ENCODE results near the gene TTN. TPM values are rescaled to one million over a fixed set of nuclear protein-coding genes. Genes with fewer than 3 reads are reported as not detected.

The TTN gene
- total RNA-seq, 4 donors from 2014 or later: 0.21 to 2.1 (median 0.76) TPM

DNA sequence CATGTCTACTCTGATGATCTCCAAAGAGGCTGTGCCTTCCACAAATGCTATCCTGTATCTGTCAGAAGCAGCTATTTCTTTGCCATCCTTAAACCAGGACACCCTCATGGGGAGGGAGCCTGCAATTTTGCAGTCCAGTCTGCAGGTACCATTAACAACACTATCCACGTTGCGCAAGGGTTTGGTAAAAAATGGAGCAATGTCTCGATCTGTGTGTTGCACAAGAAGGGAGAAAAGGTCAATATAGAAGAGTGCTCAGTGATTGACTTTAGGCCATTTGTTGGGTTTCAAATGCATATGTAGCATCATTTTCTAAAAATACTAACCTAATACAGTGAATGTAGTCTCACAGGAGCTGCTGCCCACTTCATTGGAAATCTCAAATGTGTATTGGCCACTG is 74.3 kb downstream of the TTN start:
- no peaks in the 10 kb centered on the region for H3K4me1 ChIP-seq

DNA sequence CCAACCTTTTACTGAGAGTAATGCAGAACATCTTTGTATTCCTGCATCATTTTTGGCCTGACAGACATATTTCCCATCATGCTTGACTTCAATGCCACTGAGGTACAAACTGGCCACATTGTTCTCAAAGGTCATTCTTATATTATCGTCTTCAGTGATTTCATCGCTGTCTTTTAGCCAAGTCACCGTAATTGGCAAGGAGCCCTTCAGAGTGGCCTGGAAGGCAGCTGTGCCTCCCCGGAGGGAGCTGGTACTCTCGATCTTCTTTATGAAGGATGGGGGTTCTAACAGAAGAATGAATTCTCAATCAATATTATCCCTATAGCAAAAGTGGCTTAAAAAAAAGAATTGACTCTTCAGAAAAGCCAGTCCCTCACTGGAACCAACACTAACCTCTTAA is 75.9 kb downstream of the TTN start:
- H3K4me3 ChIP-seq: no peak overlapping the region
- WGBS: 92% methylated on average over 5 of the region's 5 CpGs
- TF ChIP-seq EP300 (IDR thresholded peaks at IDR 0.05): no peak
- TF ChIP-seq, protein P1, sequence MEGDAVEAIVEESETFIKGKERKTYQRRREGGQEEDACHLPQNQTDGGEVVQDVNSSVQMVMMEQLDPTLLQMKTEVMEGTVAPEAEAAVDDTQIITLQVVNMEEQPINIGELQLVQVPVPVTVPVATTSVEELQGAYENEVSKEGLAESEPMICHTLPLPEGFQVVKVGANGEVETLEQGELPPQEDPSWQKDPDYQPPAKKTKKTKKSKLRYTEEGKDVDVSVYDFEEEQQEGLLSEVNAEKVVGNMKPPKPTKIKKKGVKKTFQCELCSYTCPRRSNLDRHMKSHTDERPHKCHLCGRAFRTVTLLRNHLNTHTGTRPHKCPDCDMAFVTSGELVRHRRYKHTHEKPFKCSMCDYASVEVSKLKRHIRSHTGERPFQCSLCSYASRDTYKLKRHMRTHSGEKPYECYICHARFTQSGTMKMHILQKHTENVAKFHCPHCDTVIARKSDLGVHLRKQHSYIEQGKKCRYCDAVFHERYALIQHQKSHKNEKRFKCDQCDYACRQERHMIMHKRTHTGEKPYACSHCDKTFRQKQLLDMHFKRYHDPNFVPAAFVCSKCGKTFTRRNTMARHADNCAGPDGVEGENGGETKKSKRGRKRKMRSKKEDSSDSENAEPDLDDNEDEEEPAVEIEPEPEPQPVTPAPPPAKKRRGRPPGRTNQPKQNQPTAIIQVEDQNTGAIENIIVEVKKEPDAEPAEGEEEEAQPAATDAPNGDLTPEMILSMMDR (IDR thresholded peaks at IDR 0.05): no peak
- TF ChIP-seq POLR2A (IDR thresholded peaks at IDR 0.05): no peak
- no peak for TF ChIP-seq POLR2AphosphoS5 (IDR thresholded peaks at IDR 0.05)
- DNase-seq (ENCODE audit: low spot score in 2 of 2): no peak
- H3K27me3 ChIP-seq: no peaks in the 10 kb centered on the region
- H3K4me1 ChIP-seq: no peaks in the 10 kb centered on the region
- no peaks in the 10 kb centered on the region for H3K36me3 ChIP-seq
- no peaks in the 10 kb centered on the region for H3K9me3 ChIP-seq
- H3K27ac ChIP-seq: no peak overlapping the region

More for the DNA sequence above, 74.3 kb downstream of the TTN start:
- 94% methylated on average over 3 of the region's 3 CpGs for WGBS
- TF ChIP-seq POLR2AphosphoS5 (IDR thresholded peaks at IDR 0.05) (no peak), POLR2A (IDR thresholded peaks at IDR 0.05) (no peak), EP300 (IDR thresholded peaks at IDR 0.05) (no peak)
- TF ChIP-seq, protein P1 (IDR thresholded peaks at IDR 0.05): no peak
- H3K36me3 ChIP-seq: no peaks in the 10 kb centered on the region
- DNase-seq (ENCODE audit: low spot score in 2 of 2): no peak
- H3K9me3 ChIP-seq: no peaks in the 10 kb centered on the region
- H3K27ac ChIP-seq: no peak overlapping the region
- no peaks in the 10 kb centered on the region for H3K27me3 ChIP-seq
- no peak overlapping the region for H3K4me3 ChIP-seq

DNA sequence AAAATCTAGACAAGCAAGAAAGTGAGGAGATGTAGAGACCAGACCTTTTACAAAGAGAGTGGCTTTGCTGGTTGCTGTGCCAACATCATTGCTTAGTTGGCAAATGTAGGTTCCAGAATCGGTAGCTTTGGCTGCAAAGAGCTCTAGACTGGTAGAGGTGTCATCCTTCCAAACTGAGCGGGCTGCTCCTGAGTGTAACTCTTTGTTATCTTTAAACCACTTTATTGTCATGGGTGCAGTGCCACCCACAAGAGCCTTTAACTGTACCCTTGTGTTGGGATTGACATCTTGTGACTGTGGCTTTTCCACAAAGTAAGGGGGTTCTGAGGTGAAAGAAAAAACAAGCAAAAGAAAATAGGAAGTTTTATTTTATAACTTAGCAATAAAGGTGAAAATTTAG is 77.2 kb downstream of the TTN start:
- no peak for DNase-seq (ENCODE audit: low spot score in 2 of 2)
- 85% methylated on average over 2 of the region's 2 CpGs for WGBS
- Histone ChIP-seq H3K27me3 (no peaks in the 10 kb centered on the region), H3K36me3 (no peaks in the 10 kb centered on the region), H3K4me3 (no peak overlapping the region), H3K9me3 (no peaks in the 10 kb centered on the region), H3K27ac (no peak overlapping the region), H3K4me1 (no peaks in the 10 kb centered on the region)
- TF ChIP-seq, protein P1 (IDR thresholded peaks at IDR 0.05): no peak

DNA sequence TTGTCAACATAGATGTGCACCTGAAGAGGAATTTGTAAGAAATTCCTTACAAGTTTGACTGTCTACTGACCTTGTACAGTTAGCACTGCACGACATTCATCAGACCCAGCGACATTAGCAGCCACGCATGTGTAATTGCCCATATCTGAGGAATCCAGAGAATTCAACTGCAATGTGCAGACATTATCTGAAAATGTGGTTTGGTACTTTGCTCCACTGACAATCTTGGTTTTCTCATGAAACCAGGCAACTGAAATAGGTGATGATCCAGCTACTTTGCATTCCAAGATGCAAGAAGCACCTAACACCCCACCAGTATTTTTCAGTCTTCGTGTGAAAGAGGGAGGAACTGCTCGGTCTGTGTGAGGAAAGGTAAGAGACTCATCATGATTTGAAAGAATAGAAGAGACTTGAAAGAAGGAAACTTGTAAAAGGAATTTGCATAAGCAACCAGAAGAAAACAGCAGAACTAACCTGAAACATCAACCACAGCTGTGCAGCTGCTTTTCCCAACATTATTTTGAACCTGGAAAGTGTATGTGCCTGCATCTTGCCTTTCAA is 83.4 kb downstream of the TTN start:
- TF ChIP-seq, protein P1 (IDR thresholded peaks at IDR 0.05): no peak
- TF ChIP-seq POLR2A (IDR thresholded peaks at IDR 0.05): no peak
- no peak for TF ChIP-seq EP300 (IDR thresholded peaks at IDR 0.05)
- TF ChIP-seq POLR2AphosphoS5 (IDR thresholded peaks at IDR 0.05): no peak
- Histone ChIP-seq H3K36me3 (no peaks in the 10 kb centered on the region), H3K9me3 (no peaks in the 10 kb centered on the region), H3K4me3 (no peak overlapping the region), H3K27ac (no peak overlapping the region), H3K27me3 (no peaks in the 10 kb centered on the region), H3K4me1 (no peaks in the 10 kb centered on the region)
- DNase-seq (ENCODE audit: low spot score in 2 of 2): no peak
- WGBS: 61% methylated on average over 5 of the region's 5 CpGs

DNA sequence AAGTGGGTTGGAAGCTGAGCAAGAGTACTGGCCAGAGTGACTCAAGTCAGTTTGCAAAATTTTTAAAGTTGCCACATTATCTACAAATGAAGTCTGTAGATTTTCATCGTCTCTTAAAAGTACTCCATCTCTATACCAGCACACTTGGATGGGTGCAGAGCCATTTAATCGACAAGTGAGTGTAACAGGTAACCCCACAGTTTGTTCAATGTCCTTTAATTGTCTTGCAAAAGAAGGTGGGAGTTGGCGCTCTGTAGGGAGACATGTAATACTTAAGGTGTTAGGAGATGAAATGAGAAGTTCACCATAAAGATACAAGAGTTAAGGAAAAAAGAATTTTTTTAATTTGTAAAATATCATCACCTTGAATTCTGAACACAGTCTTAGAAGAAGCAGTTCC is 84.9 kb downstream of the TTN start:
- Histone ChIP-seq H3K4me1 (no peaks in the 10 kb centered on the region), H3K4me3 (no peak overlapping the region), H3K27ac (no peak overlapping the region), H3K9me3 (no peaks in the 10 kb centered on the region), H3K36me3 (no peaks in the 10 kb centered on the region), H3K27me3 (no peaks in the 10 kb centered on the region)
- TF ChIP-seq POLR2A (IDR thresholded peaks at IDR 0.05) (no peak), POLR2AphosphoS5 (IDR thresholded peaks at IDR 0.05) (no peak), EP300 (IDR thresholded peaks at IDR 0.05) (no peak)
- TF ChIP-seq, protein P1 (IDR thresholded peaks at IDR 0.05): no peak
- WGBS: 88% methylated on average over 3 of the region's 3 CpGs
- no peak for DNase-seq (ENCODE audit: low spot score in 2 of 2)

All from suprapubic skin (tissue), 4 donors.